Neural cell (in vitro differentiated cells): ENCODE data around the gene RSRP1. TPM values are rescaled to one million over a fixed set of nuclear protein-coding genes. Genes with fewer than 3 reads are reported as not detected.

Source experiments
- H2AFZ ChIP-seq: fragments of 200-600, 300-800 bp; sonication (generic), shearing (Covaris generic); 2 replicates; pipeline ENCODE4 v1.6.0; 2014; ENCODE audit warnings: low read depth, mild to moderate bottlenecking, antibody characterized with exemption, low read length, moderate library complexity
- H3F3A ChIP-seq: fragments of 200-600 bp; shearing (Covaris generic); 2 replicates; pipeline ENCODE4 v1.6.1; 2016; ENCODE audit warnings: mild to moderate bottlenecking, moderate library complexity, mixed read lengths, antibody characterized with exemption, low read length; ENCODE audit not compliant: insufficient read depth, poor library complexity, severe bottlenecking
- H3K27ac ChIP-seq: fragments of 200-600, 300-800 bp; sonication (generic), shearing (Covaris generic); 2 replicates; pipeline ENCODE4 v1.5.1; 2014; ENCODE audit warnings: mild to moderate bottlenecking, low read length, moderate library complexity
- H3K27me3 ChIP-seq: fragments of 300-800, 200-600 bp; sonication (generic), shearing (Covaris generic); 2 replicates; pipeline ENCODE4 v1.6.0; 2014; ENCODE audit warnings: mild to moderate bottlenecking, low read depth, low read length, moderate library complexity; ENCODE audit not compliant: insufficient read depth
- H3K36me3 ChIP-seq: fragments of 300-800, 200-600 bp; sonication (generic), shearing (Covaris generic); 2 replicates; pipeline ENCODE4 v1.5.1; 2014; ENCODE audit warnings: mild to moderate bottlenecking, antibody characterized with exemption, low read length, moderate library complexity; ENCODE audit not compliant: insufficient read depth
- H3K4me2 ChIP-seq: fragments of 300-800, 200-600 bp; sonication (generic), shearing (Covaris generic); 2 replicates; pipeline ENCODE4 v1.6.0; 2014; ENCODE audit warnings: mild to moderate bottlenecking, low read length
- H3K4me3 ChIP-seq: fragments of 300-800, 200-600 bp; sonication (generic), shearing (Covaris generic); 2 replicates; pipeline ENCODE4 v1.5.1; 2014; ENCODE audit warnings: mild to moderate bottlenecking, low read length, moderate library complexity
- H3K79me2 ChIP-seq: fragments of 200-600 bp; shearing (Covaris generic); replicated peaks from 2 replicates; pipeline ENCODE4 v1.6.0; 2014; ENCODE audit warnings: mild to moderate bottlenecking, low read length, moderate library complexity; ENCODE audit not compliant: insufficient read depth
- H3K9ac ChIP-seq: fragments of 300-800, 200-600 bp; sonication (generic), shearing (Covaris generic); 2 replicates; pipeline ENCODE4 v1.6.1; 2016; ENCODE audit warnings: mild to moderate bottlenecking, low read length, mixed read lengths
- H3K9me2 ChIP-seq: fragments of 200-600 bp; shearing (Covaris generic); 2 replicates; pipeline ENCODE4 v1.6.1; 2016; ENCODE audit warnings: mild to moderate bottlenecking, low read length, mixed read lengths; ENCODE audit not compliant: insufficient read depth
- H3K9me3 ChIP-seq: fragments of 200-600, 300-800 bp; sonication (generic), shearing (Covaris generic); 2 replicates; pipeline ENCODE4 v1.6.1; 2016; ENCODE audit warnings: mild to moderate bottlenecking, mixed run types, low read length, moderate library complexity, mixed read lengths
- H4K20me1 ChIP-seq: fragments of 200-600 bp; shearing (Covaris generic); 2 replicates; pipeline ENCODE4 v1.6.1; 2016; ENCODE audit warnings: mild to moderate bottlenecking, mixed run types; ENCODE audit not compliant: insufficient read depth
- EP300 ChIP-seq: fragments of 450-650 bp; conservative IDR thresholded peaks from 2 replicates; pipeline ENCODE4 v1.6.1; 2014; ENCODE audit warnings: antibody characterized with exemption, mild to moderate bottlenecking, moderate library complexity; ENCODE audit not compliant: poor library complexity, severe bottlenecking
- EZH2 ChIP-seq: fragments of 200-600, 300-800 bp; shearing (Covaris generic), sonication (generic); IDR thresholded peaks from 2 replicates; pipeline ENCODE4 v1.6.1; 2014; ENCODE audit warnings: antibody characterized with exemption, low read length, borderline replicate concordance, mild to moderate bottlenecking; ENCODE audit not compliant: insufficient read depth, poor library complexity, severe bottlenecking
- MXI1 ChIP-seq: fragments of 450-650 bp; conservative IDR thresholded peaks from 2 replicates; pipeline ENCODE4 v1.6.1; 2014; ENCODE audit warnings: antibody characterized with exemption, mild to moderate bottlenecking; ENCODE audit not compliant: poor library complexity, severe bottlenecking
- POLR2AphosphoS5 ChIP-seq: IDR thresholded peaks from 2 replicates; pipeline ENCODE4 v1.6.1; 2012
- RAD21 ChIP-seq: fragments of 450-650 bp; conservative IDR thresholded peaks from 2 replicates; pipeline ENCODE4 v1.6.1; 2014; ENCODE audit warnings: antibody characterized with exemption, mild to moderate bottlenecking, moderate library complexity
- SMC3 ChIP-seq: fragments of 450-650 bp; conservative IDR thresholded peaks from 2 replicates; pipeline ENCODE4 v1.6.1; 2014; ENCODE audit warnings: antibody characterized with exemption, mild to moderate bottlenecking, moderate library complexity; ENCODE audit not compliant: poor library complexity
- TAF1 ChIP-seq: IDR thresholded peaks from 2 replicates; pipeline ENCODE4 v1.6.1; 2012; ENCODE audit warnings: low read depth
- polyA plus RNA-seq: library from polyadenylated mRNA; depleted of rRNA; stranded (reverse); fragments of >200 nt; gene quantifications from 2 replicates; pipeline ENCODE4 v1.2.3, GENCODE V29; 2014
- TF ChIP-seq, protein P1 (sequence below): IDR thresholded peaks from 2 replicates; pipeline ENCODE4 v1.6.1; 2012; ENCODE audit warnings: borderline replicate concordance
- TF ChIP-seq, protein P2 (sequence below): fragments of 450-650 bp; IDR thresholded peaks from 2 replicates; pipeline ENCODE4 v1.5.1; 2014; ENCODE audit warnings: antibody characterized with exemption, mild to moderate bottlenecking, moderate library complexity; ENCODE audit not compliant: poor library complexity, severe bottlenecking

Gene RSRP1
- polyA plus RNA-seq, 1 donor from 2014 or later, result 152 TPM

DNA sequence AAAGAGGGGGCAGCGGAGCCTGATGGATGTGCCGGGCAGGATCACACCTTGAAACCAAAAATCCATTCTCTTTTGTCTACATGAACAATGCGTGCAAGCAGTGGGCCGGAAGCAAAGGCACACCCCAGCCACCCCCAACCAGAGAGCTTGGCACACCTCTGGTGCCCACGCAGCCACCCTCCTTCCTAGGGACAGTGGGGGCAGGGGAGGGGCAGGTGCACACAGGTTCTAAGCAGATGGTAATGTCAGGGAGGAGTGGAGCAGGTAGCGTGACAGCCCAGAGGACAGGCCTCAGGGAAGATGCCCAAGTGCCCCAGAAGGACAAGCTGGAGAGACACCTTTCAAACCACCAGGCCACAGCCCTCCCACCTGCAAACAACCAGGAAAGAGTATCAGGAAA, 51.4 kb downstream of the RSRP1 start:
- Histone ChIP-seq H3F3A (no peaks in the 10 kb centered on the region), H3K79me2 (no peaks in the 10 kb centered on the region), H2AFZ (no peak overlapping the region), H3K4me3 (no peak overlapping the region), H3K9me2 (no peaks in the 10 kb centered on the region), H3K27me3 (no peaks in the 10 kb centered on the region), H3K36me3 (no peaks in the 10 kb centered on the region), H3K9ac (no peak overlapping the region), H4K20me1 (no peaks in the 10 kb centered on the region), H3K27ac (no peak overlapping the region), H3K9me3 (no peaks in the 10 kb centered on the region), H3K4me2 (no peak overlapping the region)
- TF ChIP-seq SMC3 (no peak), POLR2AphosphoS5 (no peak), MXI1 (no peak)
- TF ChIP-seq, protein P1, sequence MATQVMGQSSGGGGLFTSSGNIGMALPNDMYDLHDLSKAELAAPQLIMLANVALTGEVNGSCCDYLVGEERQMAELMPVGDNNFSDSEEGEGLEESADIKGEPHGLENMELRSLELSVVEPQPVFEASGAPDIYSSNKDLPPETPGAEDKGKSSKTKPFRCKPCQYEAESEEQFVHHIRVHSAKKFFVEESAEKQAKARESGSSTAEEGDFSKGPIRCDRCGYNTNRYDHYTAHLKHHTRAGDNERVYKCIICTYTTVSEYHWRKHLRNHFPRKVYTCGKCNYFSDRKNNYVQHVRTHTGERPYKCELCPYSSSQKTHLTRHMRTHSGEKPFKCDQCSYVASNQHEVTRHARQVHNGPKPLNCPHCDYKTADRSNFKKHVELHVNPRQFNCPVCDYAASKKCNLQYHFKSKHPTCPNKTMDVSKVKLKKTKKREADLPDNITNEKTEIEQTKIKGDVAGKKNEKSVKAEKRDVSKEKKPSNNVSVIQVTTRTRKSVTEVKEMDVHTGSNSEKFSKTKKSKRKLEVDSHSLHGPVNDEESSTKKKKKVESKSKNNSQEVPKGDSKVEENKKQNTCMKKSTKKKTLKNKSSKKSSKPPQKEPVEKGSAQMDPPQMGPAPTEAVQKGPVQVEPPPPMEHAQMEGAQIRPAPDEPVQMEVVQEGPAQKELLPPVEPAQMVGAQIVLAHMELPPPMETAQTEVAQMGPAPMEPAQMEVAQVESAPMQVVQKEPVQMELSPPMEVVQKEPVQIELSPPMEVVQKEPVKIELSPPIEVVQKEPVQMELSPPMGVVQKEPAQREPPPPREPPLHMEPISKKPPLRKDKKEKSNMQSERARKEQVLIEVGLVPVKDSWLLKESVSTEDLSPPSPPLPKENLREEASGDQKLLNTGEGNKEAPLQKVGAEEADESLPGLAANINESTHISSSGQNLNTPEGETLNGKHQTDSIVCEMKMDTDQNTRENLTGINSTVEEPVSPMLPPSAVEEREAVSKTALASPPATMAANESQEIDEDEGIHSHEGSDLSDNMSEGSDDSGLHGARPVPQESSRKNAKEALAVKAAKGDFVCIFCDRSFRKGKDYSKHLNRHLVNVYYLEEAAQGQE, result no peak
- TF ChIP-seq, protein P2, sequence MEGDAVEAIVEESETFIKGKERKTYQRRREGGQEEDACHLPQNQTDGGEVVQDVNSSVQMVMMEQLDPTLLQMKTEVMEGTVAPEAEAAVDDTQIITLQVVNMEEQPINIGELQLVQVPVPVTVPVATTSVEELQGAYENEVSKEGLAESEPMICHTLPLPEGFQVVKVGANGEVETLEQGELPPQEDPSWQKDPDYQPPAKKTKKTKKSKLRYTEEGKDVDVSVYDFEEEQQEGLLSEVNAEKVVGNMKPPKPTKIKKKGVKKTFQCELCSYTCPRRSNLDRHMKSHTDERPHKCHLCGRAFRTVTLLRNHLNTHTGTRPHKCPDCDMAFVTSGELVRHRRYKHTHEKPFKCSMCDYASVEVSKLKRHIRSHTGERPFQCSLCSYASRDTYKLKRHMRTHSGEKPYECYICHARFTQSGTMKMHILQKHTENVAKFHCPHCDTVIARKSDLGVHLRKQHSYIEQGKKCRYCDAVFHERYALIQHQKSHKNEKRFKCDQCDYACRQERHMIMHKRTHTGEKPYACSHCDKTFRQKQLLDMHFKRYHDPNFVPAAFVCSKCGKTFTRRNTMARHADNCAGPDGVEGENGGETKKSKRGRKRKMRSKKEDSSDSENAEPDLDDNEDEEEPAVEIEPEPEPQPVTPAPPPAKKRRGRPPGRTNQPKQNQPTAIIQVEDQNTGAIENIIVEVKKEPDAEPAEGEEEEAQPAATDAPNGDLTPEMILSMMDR, result no peak

DNA sequence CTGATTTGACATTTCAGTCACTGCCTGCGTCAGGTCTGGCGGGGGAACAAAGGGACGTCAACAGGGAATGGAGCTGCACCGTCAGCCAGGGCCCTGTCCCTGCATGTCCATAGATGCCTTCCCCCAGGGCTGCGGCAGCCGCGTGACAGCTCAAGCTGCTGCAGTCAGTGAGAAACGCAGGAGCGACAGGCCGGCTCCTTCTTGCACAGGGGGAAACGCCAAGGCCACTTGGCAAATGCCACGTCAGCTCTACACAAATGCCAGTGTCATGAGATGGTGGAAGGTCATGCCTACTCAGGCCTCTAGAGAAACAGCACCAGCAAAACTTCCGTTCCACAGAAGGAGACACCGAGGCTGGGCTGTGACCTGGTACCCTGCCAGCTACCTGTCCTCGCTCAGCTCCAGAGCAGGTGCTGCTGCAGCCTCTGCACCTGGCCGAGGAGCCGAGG, 52.7 kb downstream of the RSRP1 start:
- H4K20me1 ChIP-seq, result no peaks in the 10 kb centered on the region
- H3K36me3 ChIP-seq, result no peaks in the 10 kb centered on the region
- no peak overlapping the region for H3K4me3 ChIP-seq
- no peaks in the 10 kb centered on the region for H3K27me3 ChIP-seq
- H3K27ac ChIP-seq, result no peak overlapping the region
- H3K4me2 ChIP-seq, result no peak overlapping the region
- no peaks in the 10 kb centered on the region for H3F3A ChIP-seq
- H3K79me2 ChIP-seq, result no peaks in the 10 kb centered on the region
- H3K9ac ChIP-seq, result no peak overlapping the region
- H3K9me3 ChIP-seq, result no peaks in the 10 kb centered on the region
- H3K9me2 ChIP-seq, result no peaks in the 10 kb centered on the region
- TF ChIP-seq, protein P2, result no peak
- TF ChIP-seq SMC3 (no peak), EZH2 (no peak), POLR2AphosphoS5 (no peak), RAD21 (no peak), MXI1 (no peak), TAF1 (no peak), EP300 (no peak)
- TF ChIP-seq, protein P1, result no peak
- no peak overlapping the region for H2AFZ ChIP-seq
